Ascending aorta (tissue), 2 donors: ENCODE results near the gene PHLDB2. TPM values are rescaled to one million over a fixed set of nuclear protein-coding genes. Genes with fewer than 3 reads are reported as not detected.

ENCODE experiments used
- DNase-seq, 2 donors: peaks; one replicate each; pipeline ENCODE4 v3.0.0-alpha.2; 2019; ENCODE audit warnings: low spot score in 2 of 2
- H3K27ac ChIP-seq, 2 donors: fragments of 200-600 bp; sonication (generic); one replicate each; pipeline ENCODE4 v1.5.1; 2016 to 2017; ENCODE audit warnings: mild to moderate bottlenecking in 1 of 2
- H3K27me3 ChIP-seq: fragments of 200-600 bp; sonication (generic); one replicate; pipeline ENCODE4 v1.5.1; 2017
- H3K36me3 ChIP-seq, 2 donors: fragments of 200-600 bp; sonication (generic); one replicate each; pipeline ENCODE4 v1.5.1; 2016
- H3K4me1 ChIP-seq, 2 donors: fragments of 200-600 bp; sonication (generic); one replicate each; pipeline ENCODE4 v1.5.1; 2016 to 2017; ENCODE audit warnings: mild to moderate bottlenecking in 1 of 2
- H3K4me3 ChIP-seq, 2 donors: fragments of 200-600 bp; sonication (generic); one replicate each; pipeline ENCODE4 v1.5.1; 2016 to 2017; ENCODE audit warnings: mild to moderate bottlenecking in 1 of 2
- H3K9me3 ChIP-seq, 2 donors: fragments of 200-600 bp; sonication (generic); one replicate each; pipeline ENCODE4 v1.5.1; 2016
- intact Hi-C: fragments of 100-400 bp; cut with DNase I; formaldehyde crosslinking; loops from one replicate; pipeline ENCODE4 v1.15.1; 2023
- total RNA-seq: library from RNA; depleted of rRNA; stranded (reverse); fragments of >200 nt; gene quantifications from one replicate; pipeline ENCODE4 v1.1.0, GENCODE V29; 2016
- TF ChIP-seq, protein P1 (sequence below), 3 experiments: fragments of 200-600 bp in 2 of 3; fragments of 450-650 bp in 1 of 3; sonication (generic) in 2 of 3; IDR thresholded peaks; one replicate each; pipeline ENCODE4 v1.5.1; 2016 to 2019; ENCODE audit warnings: antibody characterized with exemption in 3 of 3, mild to moderate bottlenecking in 1 of 3, moderate library complexity in 1 of 3

The PHLDB2 gene
- total RNA-seq, 1 donor from 2014 or later = 58.6 TPM

- Histone ChIP-seq H3K27me3 (no peaks in the 10 kb centered on the region), H3K36me3 (peaks cover 0 to 3% of the 10 kb centered on the region in 2 donors), H3K27ac (peak overlapping the region in 1 of 2 donors; percentile 23), H3K9me3 (no peaks in the 10 kb centered on the region), H3K4me1 (peaks cover 0 to 10% of the 10 kb centered on the region in 2 donors), H3K4me3 (no peak overlapping the region)
- TF ChIP-seq, protein P1, sequence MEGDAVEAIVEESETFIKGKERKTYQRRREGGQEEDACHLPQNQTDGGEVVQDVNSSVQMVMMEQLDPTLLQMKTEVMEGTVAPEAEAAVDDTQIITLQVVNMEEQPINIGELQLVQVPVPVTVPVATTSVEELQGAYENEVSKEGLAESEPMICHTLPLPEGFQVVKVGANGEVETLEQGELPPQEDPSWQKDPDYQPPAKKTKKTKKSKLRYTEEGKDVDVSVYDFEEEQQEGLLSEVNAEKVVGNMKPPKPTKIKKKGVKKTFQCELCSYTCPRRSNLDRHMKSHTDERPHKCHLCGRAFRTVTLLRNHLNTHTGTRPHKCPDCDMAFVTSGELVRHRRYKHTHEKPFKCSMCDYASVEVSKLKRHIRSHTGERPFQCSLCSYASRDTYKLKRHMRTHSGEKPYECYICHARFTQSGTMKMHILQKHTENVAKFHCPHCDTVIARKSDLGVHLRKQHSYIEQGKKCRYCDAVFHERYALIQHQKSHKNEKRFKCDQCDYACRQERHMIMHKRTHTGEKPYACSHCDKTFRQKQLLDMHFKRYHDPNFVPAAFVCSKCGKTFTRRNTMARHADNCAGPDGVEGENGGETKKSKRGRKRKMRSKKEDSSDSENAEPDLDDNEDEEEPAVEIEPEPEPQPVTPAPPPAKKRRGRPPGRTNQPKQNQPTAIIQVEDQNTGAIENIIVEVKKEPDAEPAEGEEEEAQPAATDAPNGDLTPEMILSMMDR (IDR thresholded peaks at IDR 0.05) = peak in 1 of 3 experiments; percentile 4
- DNase-seq = no peak
- intact Hi-C loops = loop anchor here (5.0 kb wide), 1 partner anchor 37 kb away; no protein-coding TSS in a partner anchor
Observed at GRCh38 chr3:111904376-111905241, 45.5 kb downstream of the PHLDB2 start.

DNA sequence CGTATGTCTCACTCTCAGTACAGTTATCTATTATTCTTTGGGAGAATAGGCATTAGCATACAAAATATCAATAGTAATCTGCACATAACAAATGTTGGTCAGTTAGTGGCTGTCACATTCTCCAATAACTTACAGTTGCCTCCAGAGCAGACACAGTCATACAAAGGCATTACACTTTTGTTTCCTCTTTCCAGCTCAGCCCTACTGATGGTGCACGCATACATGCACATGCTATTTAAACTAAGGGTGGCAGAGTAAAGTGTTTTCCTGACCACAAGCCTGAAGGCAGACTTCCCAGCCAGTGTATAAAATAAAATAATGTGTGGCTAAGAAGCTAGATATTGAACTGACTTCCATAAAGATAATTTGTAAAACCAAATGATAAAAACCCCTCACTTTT, 47.6 kb downstream of the PHLDB2 start:
- no peak for DNase-seq
- Histone ChIP-seq H3K27me3 (no peaks in the 10 kb centered on the region), H3K36me3 (no peaks in the 10 kb centered on the region), H3K27ac (no peak overlapping the region), H3K4me3 (no peak overlapping the region), H3K4me1 (peaks cover 0 to 22% of the 10 kb centered on the region in 2 donors), H3K9me3 (no peaks in the 10 kb centered on the region)
- intact Hi-C loops = no loop called here
- TF ChIP-seq, protein P1 (IDR thresholded peaks at IDR 0.05) = no peak

DNA sequence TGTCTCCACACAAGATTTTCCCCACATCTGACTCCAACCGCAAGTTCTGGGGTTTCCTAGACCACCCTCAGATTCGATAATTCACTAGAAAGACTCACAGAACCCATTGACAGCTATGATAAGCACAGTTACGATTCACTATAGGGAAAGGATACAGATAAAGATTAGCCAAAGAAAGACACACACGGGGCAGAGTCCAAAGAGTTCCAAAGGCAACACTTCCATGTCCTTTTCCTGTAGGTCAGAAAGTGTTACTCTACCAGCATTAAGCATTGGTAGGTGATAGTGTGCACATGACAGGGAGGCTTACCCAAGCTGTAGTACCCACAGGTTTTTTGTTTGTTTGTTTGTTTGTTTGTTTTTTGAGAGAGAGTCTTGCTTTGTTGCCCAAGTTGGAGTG, 48.1 kb downstream of the PHLDB2 start:
- TF ChIP-seq, protein P1 (IDR thresholded peaks at IDR 0.05) = no peak

DNA sequence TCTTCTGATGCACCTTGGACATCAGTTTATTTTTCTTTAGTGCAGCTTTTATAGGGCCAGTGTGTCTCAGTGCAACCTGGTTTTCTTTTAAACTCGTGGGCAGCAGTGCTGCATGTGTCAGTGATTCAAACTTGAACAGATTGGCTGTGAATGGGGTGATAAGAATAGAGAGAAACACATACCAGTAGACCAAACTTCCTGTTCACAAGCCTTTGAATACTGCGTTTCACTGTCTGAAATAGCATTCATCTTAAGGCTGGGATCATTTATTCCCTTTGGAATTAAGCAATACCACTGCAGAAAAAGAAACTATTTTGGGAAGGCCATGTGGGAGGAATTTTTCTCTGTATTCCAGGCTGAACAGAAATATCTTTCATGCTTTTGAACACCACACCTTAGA, 51.7 kb downstream of the PHLDB2 start:
- Histone ChIP-seq H3K4me3 (no peak overlapping the region), H3K27ac (peak overlapping the region; percentile 54 to 65), H3K4me1 (peaks cover 0 to 16% of the 10 kb centered on the region in 2 donors), H3K27me3 (no peaks in the 10 kb centered on the region), H3K9me3 (no peaks in the 10 kb centered on the region), H3K36me3 (peaks cover 0 to 25% of the 10 kb centered on the region in 2 donors)
- DNase-seq = no peak
- intact Hi-C loops = no loop called here
- TF ChIP-seq, protein P1 (IDR thresholded peaks at IDR 0.05) = no peak

More for the DNA sequence above, 48.1 kb downstream of the PHLDB2 start:
- peaks cover 0 to 22% of the 10 kb centered on the region in 2 donors for H3K4me1 ChIP-seq
- intact Hi-C loops = no loop called here
- H3K9me3 ChIP-seq = no peaks in the 10 kb centered on the region
- no peaks in the 10 kb centered on the region for H3K27me3 ChIP-seq
- no peak overlapping the region for H3K27ac ChIP-seq
- no peak overlapping the region for H3K4me3 ChIP-seq
- no peaks in the 10 kb centered on the region for H3K36me3 ChIP-seq
- no peak for DNase-seq

GRCh38 chr3:111911446-111911845, 52.4 kb downstream of the PHLDB2 start:
- intact Hi-C loops = no loop called here
- peaks cover 0 to 16% of the 10 kb centered on the region in 2 donors for H3K4me1 ChIP-seq
- no peaks in the 10 kb centered on the region for H3K27me3 ChIP-seq
- no peak for DNase-seq
- H3K36me3 ChIP-seq = peaks cover 0 to 31% of the 10 kb centered on the region in 2 donors
- TF ChIP-seq, protein P1 (IDR thresholded peaks at IDR 0.05) = no peak
- H3K27ac ChIP-seq = peak overlapping the region; percentile 54 to 65
- H3K4me3 ChIP-seq = no peak overlapping the region
- no peaks in the 10 kb centered on the region for H3K9me3 ChIP-seq
